ENCODE results near the gene TBC1D2B.
A peak's percentile ranks its signal among the peaks of the same experiment; 100 is the strongest.

TBC1D2B gene

GRCh38 chr15:78070049-78070700 lies 7.3 kb downstream of the TBC1D2B start:
- Histone ChIP-seq H3K9ac (ENCODE audit: low read length in 2 of 2) (no peak overlapping the region), H3K9me3 (ENCODE audit: control insufficient read depth in 2 of 2, low read length in 2 of 2) (no peaks in the 10 kb centered on the region), H3K4me1 (ENCODE audit: control insufficient read depth, insufficient read depth, low read length) (peaks cover 49% of the 10 kb centered on the region), H3K4me3 (ENCODE audit: low read length in 2 of 2) (no peak overlapping the region), H3K27me3 (ENCODE audit: control insufficient read depth in 1 of 2, insufficient read depth in 2 of 2, low read length in 2 of 2) (no peaks in the 10 kb centered on the region), H3K36me3 (ENCODE audit: control insufficient read depth in 2 of 2, insufficient read depth in 2 of 2, low read length in 2 of 2) (no peaks in the 10 kb centered on the region), H3K27ac (ENCODE audit: low read length) (peak overlapping the region; percentile 24)

- peaks cover 53% of the 10 kb centered on the region for H3K4me1 ChIP-seq (ENCODE audit: control insufficient read depth, insufficient read depth, low read length)
Observed at GRCh38 chr15:78069462-78070029, 8.0 kb downstream of the TBC1D2B start.

GRCh38 chr15:78069052-78069414 lies 8.5 kb downstream of the TBC1D2B start:
- H3K27ac ChIP-seq (ENCODE audit: low read length) = peak overlapping the region; percentile 58
- no peaks in the 10 kb centered on the region for H3K9me3 ChIP-seq (ENCODE audit: control insufficient read depth in 2 of 2, low read length in 2 of 2)
- H3K9ac ChIP-seq (ENCODE audit: low read length in 2 of 2) = no peak overlapping the region
- H3K4me3 ChIP-seq (ENCODE audit: low read length in 2 of 2) = no peak overlapping the region
- H3K27me3 ChIP-seq (ENCODE audit: control insufficient read depth in 1 of 2, insufficient read depth in 2 of 2, low read length in 2 of 2) = no peaks in the 10 kb centered on the region
- peaks cover 56% of the 10 kb centered on the region for H3K4me1 ChIP-seq (ENCODE audit: control insufficient read depth, insufficient read depth, low read length)
- H3K36me3 ChIP-seq (ENCODE audit: control insufficient read depth in 2 of 2, insufficient read depth in 2 of 2, low read length in 2 of 2) = no peaks in the 10 kb centered on the region

More at GRCh38 chr15:78069462-78070029, 8.0 kb downstream of the TBC1D2B start:
- Histone ChIP-seq H3K4me3 (ENCODE audit: low read length in 2 of 2) (no peak overlapping the region), H3K27me3 (ENCODE audit: control insufficient read depth in 1 of 2, insufficient read depth in 2 of 2, low read length in 2 of 2) (no peaks in the 10 kb centered on the region), H3K36me3 (ENCODE audit: control insufficient read depth in 2 of 2, insufficient read depth in 2 of 2, low read length in 2 of 2) (no peaks in the 10 kb centered on the region), H3K9me3 (ENCODE audit: control insufficient read depth in 2 of 2, low read length in 2 of 2) (no peaks in the 10 kb centered on the region), H3K9ac (ENCODE audit: low read length in 2 of 2) (no peak overlapping the region), H3K27ac (ENCODE audit: low read length) (peak overlapping the region; percentile 58)

GRCh38 chr15:78067328-78068228 lies 9.9 kb downstream of the TBC1D2B start:
- Histone ChIP-seq H3K27ac (ENCODE audit: low read length) (peak overlapping the region; percentile 82), H3K36me3 (ENCODE audit: control insufficient read depth in 2 of 2, insufficient read depth in 2 of 2, low read length in 2 of 2) (no peaks in the 10 kb centered on the region), H3K9ac (ENCODE audit: low read length in 2 of 2) (peak overlapping the region in 1 of 2 donors; percentile 6), H3K9me3 (ENCODE audit: control insufficient read depth in 2 of 2, low read length in 2 of 2) (no peaks in the 10 kb centered on the region), H3K27me3 (ENCODE audit: control insufficient read depth in 1 of 2, insufficient read depth in 2 of 2, low read length in 2 of 2) (no peaks in the 10 kb centered on the region), H3K4me3 (ENCODE audit: low read length in 2 of 2) (peak overlapping the region in 1 of 2 donors; percentile 40), H3K4me1 (ENCODE audit: control insufficient read depth, insufficient read depth, low read length) (peaks cover 58% of the 10 kb centered on the region)

- no peaks in the 10 kb centered on the region for H3K9me3 ChIP-seq (ENCODE audit: control insufficient read depth in 2 of 2, low read length in 2 of 2)
- peaks cover 61% of the 10 kb centered on the region for H3K4me1 ChIP-seq (ENCODE audit: control insufficient read depth, insufficient read depth, low read length)
- no peak overlapping the region for H3K9ac ChIP-seq (ENCODE audit: low read length in 2 of 2)
- no peaks in the 10 kb centered on the region for H3K36me3 ChIP-seq (ENCODE audit: control insufficient read depth in 2 of 2, insufficient read depth in 2 of 2, low read length in 2 of 2)
- peak overlapping the region in 1 of 2 donors; percentile 40 for H3K4me3 ChIP-seq (ENCODE audit: low read length in 2 of 2)
- H3K27ac ChIP-seq (ENCODE audit: low read length) = peak overlapping the region; percentile 82
- H3K27me3 ChIP-seq (ENCODE audit: control insufficient read depth in 1 of 2, insufficient read depth in 2 of 2, low read length in 2 of 2) = no peaks in the 10 kb centered on the region
Observed at GRCh38 chr15:78065973-78066946, 11.3 kb downstream of the TBC1D2B start.

GRCh38 chr15:78065284-78065872 lies 12.1 kb downstream of the TBC1D2B start:
- H3K4me3 ChIP-seq (ENCODE audit: low read length in 2 of 2) = peak overlapping the region in 1 of 2 donors; percentile 52
- peaks cover 63% of the 10 kb centered on the region for H3K4me1 ChIP-seq (ENCODE audit: control insufficient read depth, insufficient read depth, low read length)

GRCh38 chr15:78064544-78064943 lies 13.0 kb downstream of the TBC1D2B start:
- no peaks in the 10 kb centered on the region for H3K9me3 ChIP-seq (ENCODE audit: control insufficient read depth in 2 of 2, low read length in 2 of 2)
- no peak overlapping the region for H3K9ac ChIP-seq (ENCODE audit: low read length in 2 of 2)
- H3K4me3 ChIP-seq (ENCODE audit: low read length in 2 of 2) = no peak overlapping the region
- no peaks in the 10 kb centered on the region for H3K36me3 ChIP-seq (ENCODE audit: control insufficient read depth in 2 of 2, insufficient read depth in 2 of 2, low read length in 2 of 2)
- H3K27me3 ChIP-seq (ENCODE audit: control insufficient read depth in 1 of 2, insufficient read depth in 2 of 2, low read length in 2 of 2) = no peaks in the 10 kb centered on the region
- H3K27ac ChIP-seq (ENCODE audit: low read length) = peak overlapping the region; percentile 82
- H3K4me1 ChIP-seq (ENCODE audit: control insufficient read depth, insufficient read depth, low read length) = peaks cover 62% of the 10 kb centered on the region

More at GRCh38 chr15:78065284-78065872, 12.1 kb downstream of the TBC1D2B start:
- Histone ChIP-seq H3K36me3 (ENCODE audit: control insufficient read depth in 2 of 2, insufficient read depth in 2 of 2, low read length in 2 of 2) (no peaks in the 10 kb centered on the region), H3K9ac (ENCODE audit: low read length in 2 of 2) (no peak overlapping the region), H3K27ac (ENCODE audit: low read length) (peak overlapping the region; percentile 82), H3K9me3 (ENCODE audit: control insufficient read depth in 2 of 2, low read length in 2 of 2) (no peaks in the 10 kb centered on the region), H3K27me3 (ENCODE audit: control insufficient read depth in 1 of 2, insufficient read depth in 2 of 2, low read length in 2 of 2) (no peaks in the 10 kb centered on the region)

- H3K27ac ChIP-seq (ENCODE audit: low read length) = peak overlapping the region; percentile 53
- H3K9ac ChIP-seq (ENCODE audit: low read length in 2 of 2) = no peak overlapping the region
- H3K4me1 ChIP-seq (ENCODE audit: control insufficient read depth, insufficient read depth, low read length) = peaks cover 60% of the 10 kb centered on the region
- H3K4me3 ChIP-seq (ENCODE audit: low read length in 2 of 2) = peak overlapping the region in 1 of 2 donors; percentile 40
- no peaks in the 10 kb centered on the region for H3K9me3 ChIP-seq (ENCODE audit: control insufficient read depth in 2 of 2, low read length in 2 of 2)
- H3K36me3 ChIP-seq (ENCODE audit: control insufficient read depth in 2 of 2, insufficient read depth in 2 of 2, low read length in 2 of 2) = no peaks in the 10 kb centered on the region
- no peaks in the 10 kb centered on the region for H3K27me3 ChIP-seq (ENCODE audit: control insufficient read depth in 1 of 2, insufficient read depth in 2 of 2, low read length in 2 of 2)
Observed at GRCh38 chr15:78063970-78064385, 13.5 kb downstream of the TBC1D2B start.

- peaks cover 58% of the 10 kb centered on the region for H3K4me1 ChIP-seq (ENCODE audit: control insufficient read depth, insufficient read depth, low read length)
- H3K9me3 ChIP-seq (ENCODE audit: control insufficient read depth in 2 of 2, low read length in 2 of 2) = no peaks in the 10 kb centered on the region
- no peaks in the 10 kb centered on the region for H3K36me3 ChIP-seq (ENCODE audit: control insufficient read depth in 2 of 2, insufficient read depth in 2 of 2, low read length in 2 of 2)
- H3K9ac ChIP-seq (ENCODE audit: low read length in 2 of 2) = no peak overlapping the region
- H3K27me3 ChIP-seq (ENCODE audit: control insufficient read depth in 1 of 2, insufficient read depth in 2 of 2, low read length in 2 of 2) = no peaks in the 10 kb centered on the region
- no peak overlapping the region for H3K4me3 ChIP-seq (ENCODE audit: low read length in 2 of 2)
- peak overlapping the region; percentile 53 for H3K27ac ChIP-seq (ENCODE audit: low read length)
Observed at GRCh38 chr15:78063217-78063616, 14.3 kb downstream of the TBC1D2B start.

All from stomach smooth muscle (tissue), 2 donors.